Stimulated activated CD4-positive, alpha-beta T cell treated with anti-CD3 and anti-CD28 coated beads, Interleukin-4, amount 100 ng/mL, for 4 hours (primary cell): ENCODE results near the gene PDE10A.
"Not testable (repeated sequence)": the region's sequence is repeated elsewhere in the genome, so short reads cannot be mapped to it uniquely, and the experiment has no call there.

Experiments used
- DNase-seq, 2 experiments: peaks; one replicate each; pipeline ENCODE4 v3.0.0-alpha.2; 2020

PDE10A gene

GRCh38 chr6:165580136-165580535, 82.9 kb downstream of the PDE10A start:
- no peak for DNase-seq

- DNase-seq, result no peak
Observed at GRCh38 chr6:165579151-165579550, 83.9 kb downstream of the PDE10A start.

- DNase-seq, result no peak
Observed at GRCh38 chr6:165577556-165577955, 85.5 kb downstream of the PDE10A start.

- no peak for DNase-seq
Observed at GRCh38 chr6:165575158-165575549, 87.9 kb downstream of the PDE10A start.

- no peak for DNase-seq
Observed at GRCh38 chr6:165574220-165575157, 88.6 kb downstream of the PDE10A start.

GRCh38 chr6:165573671-165574070, 89.4 kb downstream of the PDE10A start:
- no peak for DNase-seq

- no peak for DNase-seq
Observed at GRCh38 chr6:165571721-165572132, 91.3 kb downstream of the PDE10A start.

GRCh38 chr6:165571068-165571682, 91.9 kb downstream of the PDE10A start:
- no peak for DNase-seq

- no peak for DNase-seq
Observed at GRCh38 chr6:165568326-165568725, 94.7 kb downstream of the PDE10A start.

- no peak for DNase-seq
Observed at GRCh38 chr6:165566088-165566828, 96.8 kb downstream of the PDE10A start.

GRCh38 chr6:165562421-165563090, 100.5 kb downstream of the PDE10A start:
- DNase-seq, result no peak

GRCh38 chr6:165559632-165560031, 103.4 kb downstream of the PDE10A start:
- DNase-seq, result no peak

GRCh38 chr6:165558097-165558496, 104.9 kb downstream of the PDE10A start:
- not testable (repeated sequence) for DNase-seq

GRCh38 chr6:165557674-165558073, 105.4 kb downstream of the PDE10A start:
- DNase-seq, result no peak

GRCh38 chr6:165556116-165556843, 106.8 kb downstream of the PDE10A start:
- no peak for DNase-seq

GRCh38 chr6:165554644-165555043, 108.4 kb downstream of the PDE10A start:
- DNase-seq, result not testable (repeated sequence)

- no peak for DNase-seq
Observed at GRCh38 chr6:165552248-165552736, 110.7 kb downstream of the PDE10A start.

- DNase-seq, result no peak
Observed at GRCh38 chr6:165551828-165552227, 111.2 kb downstream of the PDE10A start.

GRCh38 chr6:165548450-165548849, 114.6 kb downstream of the PDE10A start:
- DNase-seq, result no peak

- DNase-seq, result no peak
Observed at GRCh38 chr6:165545806-165546205, 117.2 kb downstream of the PDE10A start.

- no peak for DNase-seq
Observed at GRCh38 chr6:165543781-165544180, 119.3 kb downstream of the PDE10A start.

- no peak for DNase-seq
Observed at GRCh38 chr6:165536911-165537310, 126.1 kb downstream of the PDE10A start.
